MCF 10A (cell line): ENCODE data around the gene GMPR2. TPM values are rescaled to one million over a fixed set of nuclear protein-coding genes. Genes with fewer than 3 reads are reported as not detected.
"Not testable (repeated sequence)": the region's sequence is repeated elsewhere in the genome, so short reads cannot be mapped to it uniquely, and the experiment has no call there.

Source experiments
- BruUV-seq: library from RNA; stranded (reverse); fragments of 400-500 nt; replicated peaks from 2 replicates; lab custom pipeline; 2021; lab: Mats Ljungman, UMichigan
- CTCF ChIA-PET: fragments of 300-600 bp; sonication (Branson Sonifier 250); formaldehyde crosslinking; extraction: SDS; loops from one replicate; lab custom pipeline; 2021; ENCODE audit warnings: antibody characterized with exemption, inconsistent platforms; lab: Yijun Ruan, JAX
- POLR2A ChIA-PET: fragments of 300-600, 350-650 bp; sonication (Branson Sonifier 250); formaldehyde crosslinking; extraction: SDS; loops from one replicate; lab custom pipeline; 2020; ENCODE audit warnings: antibody characterized with exemption, inconsistent platforms; lab: Yijun Ruan, JAX
- DNase-seq: peaks from one replicate; pipeline ENCODE4 v3.0.0-alpha.2; 2018; ENCODE audit not compliant: unreplicated experiment
- H3K27ac Mint-ChIP-seq: one replicate; pipeline ENCODE4 v1.8.0; 2022; ENCODE audit warnings: mild to moderate bottlenecking, low read depth, mixed read lengths; ENCODE audit not compliant: unreplicated experiment
- H3K27me3 Mint-ChIP-seq: one replicate; pipeline ENCODE4 v1.8.0; 2022; ENCODE audit warnings: mixed read lengths; ENCODE audit not compliant: insufficient read depth, unreplicated experiment
- H3K36me3 Mint-ChIP-seq: one replicate; pipeline ENCODE4 v1.8.0; 2022; ENCODE audit warnings: mild to moderate bottlenecking, moderate library complexity, mixed read lengths; ENCODE audit not compliant: insufficient read depth, unreplicated experiment
- H3K4me1 Mint-ChIP-seq: one replicate; pipeline ENCODE4 v1.8.0; 2022; ENCODE audit warnings: mixed read lengths; ENCODE audit not compliant: insufficient read depth, unreplicated experiment
- H3K4me3 Mint-ChIP-seq: one replicate; pipeline ENCODE4 v1.8.0; 2022; ENCODE audit warnings: mild to moderate bottlenecking, moderate library complexity, mixed read lengths; ENCODE audit not compliant: unreplicated experiment
- H3K9me3 Mint-ChIP-seq: one replicate; pipeline ENCODE4 v1.8.0; 2022; ENCODE audit warnings: mixed read lengths; ENCODE audit not compliant: unreplicated experiment
- intact Hi-C: fragments of 100-400 bp; cut with micrococcal nuclease; formaldehyde crosslinking; loops from 2 replicates; pipeline ENCODE4 v1.14.1; 2022
- total RNA-seq: library from RNA; stranded (reverse); gene quantifications from 2 replicates; pipeline ENCODE4 v1.2.3, GENCODE V29; 2022
- TF ChIP-seq, protein P1 (sequence below): fragments of 200-600 bp; IDR thresholded peaks from one replicate; pipeline ENCODE4 v1.8.0; 2022; ENCODE audit warnings: antibody characterized with exemption, mild to moderate bottlenecking; ENCODE audit not compliant: unreplicated experiment

Gene GMPR2
- total RNA-seq, 1 experiment from 2014 or later, result 77.3 TPM

DNA sequence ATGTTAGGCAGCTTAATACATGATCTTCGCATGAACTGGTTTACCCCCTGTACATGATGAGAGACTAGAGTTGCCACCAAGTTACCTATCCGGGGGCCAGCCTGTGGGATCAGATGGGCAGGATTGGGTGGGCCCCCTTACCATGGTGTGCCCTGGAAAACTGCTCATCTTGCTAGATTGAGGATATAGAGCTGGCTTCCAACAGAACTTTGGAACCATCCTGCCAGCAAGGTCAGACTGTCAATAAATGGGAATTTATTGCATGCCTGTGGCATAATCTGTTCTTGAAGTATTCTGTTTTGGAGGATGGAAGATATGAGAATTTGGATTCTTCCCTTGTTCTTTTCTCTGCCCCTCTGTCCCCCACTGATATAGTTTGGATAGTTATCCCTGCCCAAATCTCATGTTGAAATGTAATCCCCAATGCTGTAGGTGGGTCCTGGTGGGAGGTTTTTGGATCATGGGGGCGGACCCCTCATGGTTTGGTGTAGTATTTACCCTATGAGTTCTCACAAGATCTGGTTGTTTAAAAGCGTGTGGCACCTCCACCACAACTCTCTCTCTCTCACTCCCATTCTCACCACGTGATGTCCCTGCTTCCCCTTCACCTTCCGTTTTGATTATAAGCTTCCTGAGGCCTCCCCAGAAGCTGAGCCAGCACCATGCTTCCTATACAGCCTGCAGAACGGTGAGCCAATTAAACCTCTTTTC is 33.8 kb upstream of the GMPR2 start:
- no peak for DNase-seq
- H3K9me3 Mint-ChIP-seq, result peaks cover 8% of the 10 kb centered on the region
- BruUV-seq, result no TSS peak
- ChIA-PET POLR2A (interaction anchor here (1.9 kb wide), 1 partner anchor 15 kb away, joined by 4 read pairs; the partner anchor contains the start of gene CHMP4A), CTCF (no interaction called here)
- intact Hi-C loops, result loop anchor here (5.0 kb wide), 1 partner anchor 43 kb away; the partner anchor contains the start of gene TINF2
- H3K27me3 Mint-ChIP-seq, result no peaks in the 10 kb centered on the region
- H3K27ac Mint-ChIP-seq, result peak overlapping the region; percentile 18
- peaks cover 50% of the 10 kb centered on the region for H3K36me3 Mint-ChIP-seq
- H3K4me3 Mint-ChIP-seq, result no peak overlapping the region
- TF ChIP-seq, protein P1, sequence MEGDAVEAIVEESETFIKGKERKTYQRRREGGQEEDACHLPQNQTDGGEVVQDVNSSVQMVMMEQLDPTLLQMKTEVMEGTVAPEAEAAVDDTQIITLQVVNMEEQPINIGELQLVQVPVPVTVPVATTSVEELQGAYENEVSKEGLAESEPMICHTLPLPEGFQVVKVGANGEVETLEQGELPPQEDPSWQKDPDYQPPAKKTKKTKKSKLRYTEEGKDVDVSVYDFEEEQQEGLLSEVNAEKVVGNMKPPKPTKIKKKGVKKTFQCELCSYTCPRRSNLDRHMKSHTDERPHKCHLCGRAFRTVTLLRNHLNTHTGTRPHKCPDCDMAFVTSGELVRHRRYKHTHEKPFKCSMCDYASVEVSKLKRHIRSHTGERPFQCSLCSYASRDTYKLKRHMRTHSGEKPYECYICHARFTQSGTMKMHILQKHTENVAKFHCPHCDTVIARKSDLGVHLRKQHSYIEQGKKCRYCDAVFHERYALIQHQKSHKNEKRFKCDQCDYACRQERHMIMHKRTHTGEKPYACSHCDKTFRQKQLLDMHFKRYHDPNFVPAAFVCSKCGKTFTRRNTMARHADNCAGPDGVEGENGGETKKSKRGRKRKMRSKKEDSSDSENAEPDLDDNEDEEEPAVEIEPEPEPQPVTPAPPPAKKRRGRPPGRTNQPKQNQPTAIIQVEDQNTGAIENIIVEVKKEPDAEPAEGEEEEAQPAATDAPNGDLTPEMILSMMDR, result no peak
- H3K4me1 Mint-ChIP-seq, result peaks cover 15% of the 10 kb centered on the region

DNA sequence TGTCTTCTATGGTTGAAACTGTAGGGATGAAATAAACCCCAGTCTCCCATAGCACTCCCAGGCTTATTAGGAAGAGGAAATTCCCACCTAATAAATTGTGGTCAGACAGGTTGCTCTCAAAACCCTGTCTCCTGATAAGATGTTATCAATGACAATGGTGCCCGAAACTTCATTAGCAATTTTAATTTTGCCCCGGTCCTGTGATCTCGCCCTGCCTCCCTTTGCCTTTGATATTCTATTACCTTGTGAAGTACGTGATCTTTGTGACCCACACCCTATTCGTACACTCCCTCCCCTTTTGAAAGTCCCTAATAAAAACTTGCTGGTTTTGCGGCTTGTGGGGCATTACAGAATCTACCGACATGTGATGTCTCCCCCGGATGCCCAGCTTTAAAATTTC is 30.2 kb upstream of the GMPR2 start:
- H3K9me3 Mint-ChIP-seq, CTCF ChIA-PET, DNase-seq, H3K27me3 Mint-ChIP-seq, H3K4me1 Mint-ChIP-seq, H3K4me3 Mint-ChIP-seq, intact Hi-C loops, BruUV-seq, H3K27ac Mint-ChIP-seq: not testable (repeated sequence)
- H3K36me3 Mint-ChIP-seq, result peaks cover 72% of the 10 kb centered on the region
- POLR2A ChIA-PET, result interaction anchor here (0.6 to 3.2 kb wide), 3 partner anchors 12 to 105 kb away, joined by 3 to 15 read pairs (median 3); partner anchors contain the start of genes CHMP4A, CIDEB, IRF9 and MDP1

DNA sequence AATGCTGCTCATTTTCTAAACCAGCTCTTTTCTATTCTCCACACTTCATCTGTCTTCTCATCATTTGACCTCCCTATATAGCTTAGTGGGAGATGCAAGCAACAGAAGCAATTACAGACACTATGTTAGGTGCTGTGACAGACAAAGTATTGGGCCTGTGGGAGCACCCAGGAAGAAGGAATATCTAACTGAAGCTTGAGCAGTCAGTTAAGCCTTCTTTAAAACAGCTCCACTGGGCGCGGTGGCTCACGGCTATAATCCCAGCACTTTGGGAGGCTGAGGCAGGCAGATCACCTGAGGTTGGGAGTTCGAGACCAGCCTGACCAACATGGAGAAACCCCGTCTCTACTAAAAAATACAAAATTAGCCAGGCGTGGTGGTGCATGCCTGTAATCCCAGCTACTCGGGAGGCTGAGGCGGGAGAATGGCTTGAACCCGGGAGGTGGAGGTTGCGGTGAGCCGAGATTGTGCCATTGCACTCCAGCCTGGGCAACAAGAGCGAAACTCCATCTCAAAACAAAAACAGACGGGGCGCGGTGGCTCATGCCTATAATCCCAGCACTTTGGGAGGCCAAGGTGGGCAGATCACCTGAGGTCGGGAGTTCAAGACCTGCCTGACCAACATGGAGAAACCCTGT is 29.4 kb upstream of the GMPR2 start:
- POLR2A ChIA-PET, result interaction anchor here (0.6 to 3.2 kb wide), 3 partner anchors 11 to 105 kb away, joined by 3 to 15 read pairs (median 3); partner anchors contain the start of genes CHMP4A, CIDEB, IRF9 and MDP1
- H3K4me3 Mint-ChIP-seq, intact Hi-C loops, H3K9me3 Mint-ChIP-seq, BruUV-seq, DNase-seq, H3K27me3 Mint-ChIP-seq, H3K27ac Mint-ChIP-seq, H3K4me1 Mint-ChIP-seq: not testable (repeated sequence)
- peaks cover 81% of the 10 kb centered on the region for H3K36me3 Mint-ChIP-seq
- CTCF ChIA-PET, result interaction anchor here (0.6 to 1.0 kb wide), 2 partner anchors 60 to 228 kb away, joined by 3 to 4 read pairs; no protein-coding TSS in a partner anchor

DNA sequence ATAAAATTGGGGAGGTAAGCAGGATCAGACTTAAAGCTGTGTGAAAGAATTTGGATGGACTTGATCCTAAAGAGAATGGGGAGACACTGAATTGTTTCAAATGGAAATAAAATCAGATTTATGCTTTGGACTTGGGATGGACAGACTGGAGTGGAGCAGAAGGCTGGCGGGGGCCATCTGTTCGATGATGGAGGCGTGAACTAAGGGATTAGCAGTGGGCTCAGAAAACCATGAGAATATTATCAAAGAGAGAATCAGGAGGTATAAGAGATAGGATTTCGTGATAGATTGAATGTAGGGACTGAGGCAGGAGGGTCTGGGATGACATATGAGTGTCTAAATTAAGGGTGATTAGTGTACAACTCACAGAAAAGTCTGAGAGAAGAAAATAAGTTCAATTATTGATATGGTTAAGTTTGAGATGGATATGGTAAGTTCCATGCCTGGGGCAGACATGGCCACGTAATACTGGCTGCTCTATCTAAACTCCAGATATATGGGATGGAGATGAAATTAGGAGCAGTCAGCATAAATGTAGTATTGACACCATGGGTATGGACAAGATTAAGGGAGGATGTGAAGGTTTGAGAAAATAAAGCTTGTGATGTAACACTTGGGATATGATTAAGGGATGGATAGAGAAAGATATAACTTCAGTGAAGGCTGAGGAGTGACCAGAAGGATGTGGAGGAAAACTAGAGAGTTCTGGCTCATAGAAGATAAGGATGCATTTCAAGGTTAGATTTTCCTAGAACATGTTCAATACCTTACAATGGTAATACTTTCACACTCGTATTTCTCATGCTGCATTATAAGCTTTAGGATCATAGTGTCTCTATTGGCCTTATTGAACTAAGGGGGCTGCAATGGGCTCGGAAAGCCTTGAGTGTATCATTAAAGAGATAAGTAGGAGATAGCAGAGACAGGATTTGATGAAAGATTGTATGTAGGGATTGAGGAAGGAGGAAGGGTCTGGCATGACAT is 28.3 kb upstream of the GMPR2 start:
- H3K4me1 Mint-ChIP-seq, result no peaks in the 10 kb centered on the region
- peaks cover 8% of the 10 kb centered on the region for H3K9me3 Mint-ChIP-seq
- ChIA-PET CTCF (interaction anchor here (0.5 to 1.0 kb wide), 4 partner anchors 20 to 227 kb away, joined by 3 to 5 read pairs (median 4); partner anchors contain the start of genes CIDEB and EMC9), POLR2A (interaction anchor here (0.7 to 3.2 kb wide), 5 partner anchors 9 to 236 kb away, joined by 3 to 15 read pairs (median 3); partner anchors contain the start of genes CHMP4A, IRF9, MDP1 and TM9SF1)
- intact Hi-C loops, result no loop called here
- no peaks in the 10 kb centered on the region for H3K27me3 Mint-ChIP-seq
- TF ChIP-seq, protein P1, result no peak
- peaks cover 79% of the 10 kb centered on the region for H3K36me3 Mint-ChIP-seq
- BruUV-seq, result no TSS peak
- DNase-seq, result no peak
- H3K4me3 Mint-ChIP-seq, result no peak overlapping the region
- H3K27ac Mint-ChIP-seq, result no peak overlapping the region
